ENCODE measurements around the gene LCMT1. TPM values are rescaled to one million over a fixed set of nuclear protein-coding genes. Genes with fewer than 3 reads are reported as not detected.

LCMT1 gene
- total RNA-seq, 2 donors from 2014 or later, result 66.9 to 68.6 TPM

GRCh38 chr16:25093208-25094061, 18.1 kb upstream of the LCMT1 start:
- H3K27me3 ChIP-seq (ENCODE audit: control insufficient read depth, insufficient read depth, low read length, poor library complexity, severe bottlenecking), result peaks cover 43% of the 10 kb centered on the region
- WGBS, 2 experiments (ENCODE audit: insufficient coverage in 1 of 2, insufficient read length in 1 of 2), result 95 to 96% methylated on average over 5 to 10 of the region's 10 CpGs
- DNase-seq, result no peak
- Mint-ChIP-seq H3K4me1 (no peaks in the 10 kb centered on the region), H3K36me3 (ENCODE audit: low read depth) (no peaks in the 10 kb centered on the region), H3K27ac (no peak overlapping the region), H3K9me3 (no peaks in the 10 kb centered on the region), H3K27me3 (ENCODE audit: insufficient read depth) (peaks cover 23% of the 10 kb centered on the region), H3K4me3 (no peak overlapping the region)
- no peaks in the 10 kb centered on the region for H3K4me1 ChIP-seq (ENCODE audit: control insufficient read depth, insufficient read depth, low read length)
- H3K4me3 ChIP-seq (ENCODE audit: low read length), result no peak overlapping the region
- H3K9ac ChIP-seq (ENCODE audit: extremely low read depth, low read length, poor library complexity, severe bottlenecking), result no peak overlapping the region
- no peaks in the 10 kb centered on the region for H3K9me3 ChIP-seq (ENCODE audit: control insufficient read depth, low read length)
- no peaks in the 10 kb centered on the region for H3K36me3 ChIP-seq (ENCODE audit: control insufficient read depth, insufficient read depth, low read length)
- TF ChIP-seq, protein P1, sequence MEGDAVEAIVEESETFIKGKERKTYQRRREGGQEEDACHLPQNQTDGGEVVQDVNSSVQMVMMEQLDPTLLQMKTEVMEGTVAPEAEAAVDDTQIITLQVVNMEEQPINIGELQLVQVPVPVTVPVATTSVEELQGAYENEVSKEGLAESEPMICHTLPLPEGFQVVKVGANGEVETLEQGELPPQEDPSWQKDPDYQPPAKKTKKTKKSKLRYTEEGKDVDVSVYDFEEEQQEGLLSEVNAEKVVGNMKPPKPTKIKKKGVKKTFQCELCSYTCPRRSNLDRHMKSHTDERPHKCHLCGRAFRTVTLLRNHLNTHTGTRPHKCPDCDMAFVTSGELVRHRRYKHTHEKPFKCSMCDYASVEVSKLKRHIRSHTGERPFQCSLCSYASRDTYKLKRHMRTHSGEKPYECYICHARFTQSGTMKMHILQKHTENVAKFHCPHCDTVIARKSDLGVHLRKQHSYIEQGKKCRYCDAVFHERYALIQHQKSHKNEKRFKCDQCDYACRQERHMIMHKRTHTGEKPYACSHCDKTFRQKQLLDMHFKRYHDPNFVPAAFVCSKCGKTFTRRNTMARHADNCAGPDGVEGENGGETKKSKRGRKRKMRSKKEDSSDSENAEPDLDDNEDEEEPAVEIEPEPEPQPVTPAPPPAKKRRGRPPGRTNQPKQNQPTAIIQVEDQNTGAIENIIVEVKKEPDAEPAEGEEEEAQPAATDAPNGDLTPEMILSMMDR (conservative IDR thresholded peaks at IDR 0.05), result no peak
- no peak overlapping the region for H3K27ac ChIP-seq (ENCODE audit: low read depth, low read length)

GRCh38 chr16:25094596-25094995, 16.9 kb upstream of the LCMT1 start:
- peaks cover 23% of the 10 kb centered on the region for H3K27me3 Mint-ChIP-seq (ENCODE audit: insufficient read depth)
- no peak overlapping the region for H3K9ac ChIP-seq (ENCODE audit: extremely low read depth, low read length, poor library complexity, severe bottlenecking)
- 72 to 75% methylated on average over 7 to 8 of the region's 8 CpGs for whole genome bisulfite sequencing, 2 experiments (ENCODE audit: insufficient coverage in 1 of 2, insufficient read length in 1 of 2)
- TF ChIP-seq, protein P1 (conservative IDR thresholded peaks at IDR 0.05), result no peak
- no peak overlapping the region for H3K4me3 ChIP-seq (ENCODE audit: low read length)
- H3K27ac ChIP-seq (ENCODE audit: low read depth, low read length), result no peak overlapping the region
- H3K36me3 Mint-ChIP-seq (ENCODE audit: low read depth), result no peaks in the 10 kb centered on the region
- H3K4me3 Mint-ChIP-seq, result no peak overlapping the region
- no peaks in the 10 kb centered on the region for H3K9me3 Mint-ChIP-seq
- H3K9me3 ChIP-seq (ENCODE audit: control insufficient read depth, low read length), result no peaks in the 10 kb centered on the region
- no peak overlapping the region for H3K27ac Mint-ChIP-seq
- peaks cover 46% of the 10 kb centered on the region for H3K27me3 ChIP-seq (ENCODE audit: control insufficient read depth, insufficient read depth, low read length, poor library complexity, severe bottlenecking)
- no peaks in the 10 kb centered on the region for H3K36me3 ChIP-seq (ENCODE audit: control insufficient read depth, insufficient read depth, low read length)
- no peaks in the 10 kb centered on the region for H3K4me1 Mint-ChIP-seq
- no peak for DNase-seq
- no peaks in the 10 kb centered on the region for H3K4me1 ChIP-seq (ENCODE audit: control insufficient read depth, insufficient read depth, low read length)

GRCh38 chr16:25095636-25096035, 15.9 kb upstream of the LCMT1 start:
- H3K9ac ChIP-seq (ENCODE audit: extremely low read depth, low read length, poor library complexity, severe bottlenecking), result no peak overlapping the region
- TF ChIP-seq, protein P1 (conservative IDR thresholded peaks at IDR 0.05), result no peak
- Mint-ChIP-seq H3K4me1 (no peaks in the 10 kb centered on the region), H3K4me3 (no peak overlapping the region), H3K27ac (no peak overlapping the region), H3K36me3 (ENCODE audit: low read depth) (no peaks in the 10 kb centered on the region), H3K27me3 (ENCODE audit: insufficient read depth) (peaks cover 23% of the 10 kb centered on the region), H3K9me3 (no peaks in the 10 kb centered on the region)
- no peaks in the 10 kb centered on the region for H3K4me1 ChIP-seq (ENCODE audit: control insufficient read depth, insufficient read depth, low read length)
- H3K4me3 ChIP-seq (ENCODE audit: low read length), result no peak overlapping the region
- no peaks in the 10 kb centered on the region for H3K9me3 ChIP-seq (ENCODE audit: control insufficient read depth, low read length)
- 73 to 84% methylated on average over 2 to 4 of the region's 4 CpGs for WGBS, 2 experiments (ENCODE audit: insufficient coverage in 1 of 2, insufficient read length in 1 of 2)
- no peak overlapping the region for H3K27ac ChIP-seq (ENCODE audit: low read depth, low read length)
- no peak for DNase-seq
- no peaks in the 10 kb centered on the region for H3K36me3 ChIP-seq (ENCODE audit: control insufficient read depth, insufficient read depth, low read length)
- peaks cover 48% of the 10 kb centered on the region for H3K27me3 ChIP-seq (ENCODE audit: control insufficient read depth, insufficient read depth, low read length, poor library complexity, severe bottlenecking)
